Measurements from ENCODE around the gene SLC20A1. TPM values are rescaled to one million over a fixed set of nuclear protein-coding genes. Genes with fewer than 3 reads are reported as not detected.

Gene SLC20A1
- total RNA-seq, 1 experiment from 2014 or later, result 32.8 TPM

DNA sequence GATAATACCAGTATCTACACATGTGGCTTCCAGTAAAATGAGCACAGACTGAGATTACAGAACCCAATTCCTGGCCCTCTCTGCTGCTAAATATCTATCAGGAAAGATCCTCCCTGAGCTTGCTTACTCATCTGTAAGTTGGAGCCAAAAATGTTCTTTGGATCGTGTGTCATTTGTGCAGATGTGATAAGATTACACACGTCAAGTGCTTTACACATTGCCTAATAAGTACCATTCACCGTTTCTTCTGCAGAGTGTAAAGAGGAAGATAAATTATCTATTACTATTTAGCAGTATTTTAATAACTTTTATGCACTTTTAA, 23.2 kb upstream of the SLC20A1 start:
- in situ Hi-C loops (cut with HindIII; ENCODE audit: low pct_unique_long_range_greater_than_20kb, low sequenced_read_pairs), result no loop called here
- no peak for DNase-seq (ENCODE audit: low read depth, low spot score)

- in situ Hi-C loops (cut with HindIII; ENCODE audit: low pct_unique_long_range_greater_than_20kb, low sequenced_read_pairs), result no loop called here
- DNase-seq (ENCODE audit: low read depth, low spot score), result no peak
These were observed 21.6 kb upstream of the SLC20A1 start for GRCh38 chr2:112623913-112624777.

GRCh38 chr2:112625474-112626114, 20.1 kb upstream of the SLC20A1 start:
- in situ Hi-C loops (cut with HindIII; ENCODE audit: low pct_unique_long_range_greater_than_20kb, low sequenced_read_pairs), result no loop called here
- DNase-seq (ENCODE audit: low read depth, low spot score), result no peak

DNA sequence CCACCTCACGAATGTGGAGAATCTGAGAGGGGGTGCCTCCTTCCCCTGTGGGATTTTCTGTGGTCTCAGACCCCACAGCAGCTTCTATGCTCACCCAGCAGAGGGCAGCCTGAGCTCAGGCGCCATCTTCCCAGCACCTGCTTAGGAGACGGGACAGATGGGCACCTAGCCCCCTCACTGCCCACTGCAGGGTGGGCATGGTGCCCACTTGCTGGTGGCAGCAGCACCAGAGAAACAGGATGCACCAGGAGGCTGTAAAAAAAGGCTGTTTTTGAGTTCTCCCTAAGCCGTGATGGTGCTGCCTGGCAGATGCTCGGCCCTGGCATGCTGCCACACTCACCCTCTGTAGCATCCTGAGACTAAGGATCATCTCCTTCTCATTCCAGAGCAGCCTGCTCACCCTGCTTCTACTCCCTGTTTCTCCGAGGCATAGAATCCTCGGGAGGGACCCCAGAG, 19.1 kb upstream of the SLC20A1 start:
- in situ Hi-C loops (cut with HindIII; ENCODE audit: low pct_unique_long_range_greater_than_20kb, low sequenced_read_pairs), result no loop called here
- DNase-seq (ENCODE audit: low read depth, low spot score), result peak; percentile 74

- peak; percentile 86 for DNase-seq (ENCODE audit: low read depth, low spot score)
These were observed 18.4 kb upstream of the SLC20A1 start for GRCh38 chr2:112627060-112628040.

DNA sequence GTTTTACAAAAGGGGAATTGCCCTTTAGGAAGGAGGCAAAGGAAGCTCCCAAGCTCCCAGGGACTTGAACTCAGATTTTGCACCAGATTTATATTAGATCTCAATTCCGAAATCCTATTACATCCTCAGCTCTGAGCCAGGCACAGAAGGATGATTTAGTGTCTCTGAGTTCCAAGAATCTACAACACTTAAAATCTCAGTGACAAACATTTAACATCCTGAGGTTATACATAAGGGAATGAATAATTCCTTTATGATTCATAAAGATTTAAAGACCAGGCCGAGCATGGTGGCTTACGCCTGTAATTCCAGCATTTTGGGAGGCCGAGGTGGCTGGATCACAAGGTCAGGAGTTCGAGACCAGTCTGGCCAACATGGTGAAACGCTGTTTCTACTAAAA, 16.5 kb upstream of the SLC20A1 start:
- in situ Hi-C loops (cut with HindIII; ENCODE audit: low pct_unique_long_range_greater_than_20kb, low sequenced_read_pairs), result no loop called here
- DNase-seq (ENCODE audit: low read depth, low spot score), result no peak

More at GRCh38 chr2:112627060-112628040, 18.4 kb upstream of the SLC20A1 start:
- in situ Hi-C loops (cut with HindIII; ENCODE audit: low pct_unique_long_range_greater_than_20kb, low sequenced_read_pairs), result no loop called here

GRCh38 chr2:112629823-112630222, 15.9 kb upstream of the SLC20A1 start:
- in situ Hi-C loops (cut with HindIII; ENCODE audit: low pct_unique_long_range_greater_than_20kb, low sequenced_read_pairs), result no loop called here
- DNase-seq (ENCODE audit: low read depth, low spot score), result no peak

GRCh38 chr2:112630268-112630667, 15.5 kb upstream of the SLC20A1 start:
- in situ Hi-C loops (cut with HindIII; ENCODE audit: low pct_unique_long_range_greater_than_20kb, low sequenced_read_pairs), result no loop called here
- no peak for DNase-seq (ENCODE audit: low read depth, low spot score)

- in situ Hi-C loops (cut with HindIII; ENCODE audit: low pct_unique_long_range_greater_than_20kb, low sequenced_read_pairs), result no loop called here
These were observed 12.0 kb upstream of the SLC20A1 start for GRCh38 chr2:112633708-112634107.

DNA sequence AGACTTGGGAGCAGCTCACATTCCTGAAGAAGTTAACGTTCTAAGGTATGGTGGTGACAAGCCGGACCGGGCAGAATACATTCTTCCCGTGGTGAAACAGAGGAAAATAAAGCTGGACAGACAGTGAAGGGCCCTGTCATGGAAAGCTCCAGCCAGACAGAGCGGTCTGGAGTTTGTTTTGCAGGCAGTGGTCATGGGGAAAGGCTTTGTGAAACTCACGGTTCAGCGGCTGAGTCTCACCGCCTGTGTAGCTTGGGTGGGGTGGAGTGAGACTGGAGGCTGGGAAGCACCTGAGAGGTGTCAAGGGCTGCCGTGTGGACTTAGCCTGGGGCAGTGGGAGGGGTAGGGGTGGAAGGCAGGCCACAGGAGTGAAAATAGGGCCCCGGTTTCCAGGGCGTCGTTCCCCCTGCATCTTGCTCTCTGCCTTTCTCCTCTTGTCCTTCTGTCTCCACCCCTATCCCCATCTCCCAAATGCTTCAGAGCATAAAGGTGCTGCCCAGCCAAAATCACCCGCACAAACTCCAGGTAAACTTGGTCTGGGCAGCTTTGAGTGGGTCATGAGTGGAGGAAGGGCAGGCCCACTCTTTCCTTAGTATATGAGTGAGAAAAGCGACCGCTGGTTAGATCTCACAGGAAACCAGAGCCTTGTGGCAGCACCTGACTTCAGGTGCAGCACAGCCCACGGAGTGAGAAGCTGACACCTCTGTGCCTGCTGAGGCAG, 11.4 kb upstream of the SLC20A1 start:
- in situ Hi-C loops (cut with HindIII; ENCODE audit: low pct_unique_long_range_greater_than_20kb, low sequenced_read_pairs), result no loop called here
- DNase-seq (ENCODE audit: low read depth, low spot score), result no peak

More at GRCh38 chr2:112633708-112634107, 12.0 kb upstream of the SLC20A1 start:
- no peak for DNase-seq (ENCODE audit: low read depth, low spot score)

DNA sequence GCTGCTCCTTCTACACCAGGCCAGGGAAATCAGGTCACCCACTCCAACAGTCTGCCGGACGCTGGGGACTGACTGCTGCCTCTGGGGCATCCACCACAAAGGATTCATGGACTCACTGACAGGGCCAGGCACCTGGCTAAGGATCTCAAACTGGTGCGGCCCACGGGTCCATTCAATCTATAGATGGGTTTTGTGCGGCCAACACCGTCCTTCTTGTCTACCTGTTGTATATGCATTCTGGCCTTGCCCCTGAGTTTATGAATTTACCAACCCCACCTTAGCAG, 10.9 kb upstream of the SLC20A1 start:
- in situ Hi-C loops (cut with HindIII; ENCODE audit: low pct_unique_long_range_greater_than_20kb, low sequenced_read_pairs), result no loop called here
- no peak for DNase-seq (ENCODE audit: low read depth, low spot score)

- in situ Hi-C loops (cut with HindIII; ENCODE audit: low pct_unique_long_range_greater_than_20kb, low sequenced_read_pairs), result no loop called here
- DNase-seq (ENCODE audit: low read depth, low spot score), result no peak
These were observed 9.0 kb upstream of the SLC20A1 start for GRCh38 chr2:112636605-112637288.

GRCh38 chr2:112637289-112637660, 8.5 kb upstream of the SLC20A1 start:
- in situ Hi-C loops (cut with HindIII; ENCODE audit: low pct_unique_long_range_greater_than_20kb, low sequenced_read_pairs), result no loop called here
- no peak for DNase-seq (ENCODE audit: low read depth, low spot score)

DNA sequence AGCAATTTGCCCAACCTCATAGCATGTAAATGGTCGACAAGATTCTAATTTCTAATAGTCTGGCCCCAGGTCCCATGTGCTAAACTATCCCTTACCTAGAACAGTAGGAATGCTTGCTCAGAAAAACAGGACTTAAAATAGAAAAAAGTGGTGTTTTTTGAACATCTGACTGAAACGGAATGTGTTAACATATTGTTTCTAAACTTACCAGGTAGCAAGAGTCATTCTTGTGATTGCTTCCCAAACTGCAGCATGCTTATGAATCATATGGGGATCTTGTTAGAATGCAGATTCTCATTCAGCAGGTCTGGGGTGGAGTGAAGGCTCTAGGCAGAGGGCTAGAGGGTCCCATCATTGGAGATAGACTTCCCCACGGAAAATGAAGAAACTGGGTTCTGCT, 5.8 kb upstream of the SLC20A1 start:
- no peak for DNase-seq (ENCODE audit: low read depth, low spot score)
- in situ Hi-C loops (cut with HindIII; ENCODE audit: low pct_unique_long_range_greater_than_20kb, low sequenced_read_pairs), result no loop called here

- in situ Hi-C loops (cut with HindIII; ENCODE audit: low pct_unique_long_range_greater_than_20kb, low sequenced_read_pairs), result no loop called here
- no peak for DNase-seq (ENCODE audit: low read depth, low spot score)
These were observed 5.3 kb upstream of the SLC20A1 start for GRCh38 chr2:112640467-112640799.

- in situ Hi-C loops (cut with HindIII; ENCODE audit: low pct_unique_long_range_greater_than_20kb, low sequenced_read_pairs), result no loop called here
- peak; percentile 52 for DNase-seq (ENCODE audit: low read depth, low spot score)
These were observed 4.7 kb upstream of the SLC20A1 start for GRCh38 chr2:112640800-112641675.

All from SK-MEL-5 (cell line).